Measurements from ENCODE around the gene KEL.

GRCh38 chr7:142934056-142934455 is 28.1 kb downstream of the KEL start:
- TF ChIP-seq POLR2A (IDR thresholded peaks at IDR 0.05) (no peak), CTCF (IDR thresholded peaks at IDR 0.05) (no peak)
